Liver (tissue), 9 donors: ENCODE measurements around the gene PDE4D. TPM values are rescaled to one million over a fixed set of nuclear protein-coding genes. Genes with fewer than 3 reads are reported as not detected.

Experiments used
- DNase-seq: peaks from one replicate; pipeline ENCODE4 v3.0.0-alpha.2; 2017; ENCODE audit warnings: low spot score
- H3K27ac ChIP-seq, 2 donors: one replicate each; pipeline ENCODE4 v1.7.0; 2013; ENCODE audit warnings: inconsistent platforms in 2 of 2, low read length in 2 of 2, control low read depth in 1 of 2, low read depth in 1 of 2, mild to moderate bottlenecking in 1 of 2
- H3K27me3 ChIP-seq, 4 donors: one replicate each; pipeline versions ENCODE4 v1.6.1 to v1.7.0; 2013; ENCODE audit warnings: low read length in 3 of 4, inconsistent platforms in 1 of 4, mild to moderate bottlenecking in 1 of 4, moderate library complexity in 1 of 4; ENCODE audit not compliant: control insufficient read depth in 4 of 4, insufficient read depth in 4 of 4
- H3K36me3 ChIP-seq, 4 donors: one replicate each; pipeline versions ENCODE4 v1.6.1 to v1.7.0; 2013; ENCODE audit warnings: low read length in 3 of 4, mild to moderate bottlenecking in 3 of 4, low read depth in 1 of 4, moderate library complexity in 1 of 4; ENCODE audit not compliant: control insufficient read depth in 4 of 4, insufficient read depth in 3 of 4
- H3K4me1 ChIP-seq, 4 donors: one replicate each; pipeline versions ENCODE4 v1.6.1 to v1.7.0; 2013; ENCODE audit warnings: low read length in 3 of 4, mild to moderate bottlenecking in 3 of 4, moderate library complexity in 1 of 4; ENCODE audit not compliant: control insufficient read depth in 4 of 4, insufficient read depth in 4 of 4
- H3K4me3 ChIP-seq, 3 donors: one replicate each; pipeline versions ENCODE4 v1.6.1 to v1.7.0; 2013; ENCODE audit warnings: low read length in 3 of 3, control low read depth in 1 of 3, low read depth in 1 of 3, mild to moderate bottlenecking in 1 of 3
- H3K9ac ChIP-seq, 2 donors: one replicate each; pipeline ENCODE4 v1.7.0; 2013; ENCODE audit warnings: low read length in 2 of 2, mild to moderate bottlenecking in 2 of 2, moderate library complexity in 2 of 2, control low read depth in 1 of 2, low read depth in 1 of 2
- H3K9me3 ChIP-seq, 4 donors: one replicate each; pipeline versions ENCODE4 v1.6.1 to v1.7.0; 2013; ENCODE audit warnings: low read length in 3 of 4; ENCODE audit not compliant: control insufficient read depth in 4 of 4
- ATF3 ChIP-seq: IDR thresholded peaks from 2 replicates; pipeline ENCODE4 v1.6.1; 2016; ENCODE audit warnings: antibody characterized with exemption
- CTCF ChIP-seq: fragments of 150-350 bp; IDR thresholded peaks from 2 replicates; pipeline ENCODE4 v1.5.1; 2017; ENCODE audit warnings: improper control_type of control experiment, low read depth, low read length; ENCODE audit not compliant: missing input control
- EGR1 ChIP-seq, 2 donors: IDR thresholded peaks; 2 replicates each; pipeline ENCODE4 v1.6.1; 2016 to 2018; ENCODE audit warnings: antibody characterized with exemption in 2 of 2, low read depth in 2 of 2
- FOXA1 ChIP-seq: IDR thresholded peaks from 2 replicates; pipeline ENCODE4 v1.6.1; 2016; ENCODE audit warnings: antibody characterized with exemption
- FOXA2 ChIP-seq: IDR thresholded peaks from 2 replicates; pipeline ENCODE4 v1.6.1; 2016; ENCODE audit warnings: antibody characterized with exemption
- GABPA ChIP-seq, 2 donors: IDR thresholded peaks in 1 of 2; conservative IDR thresholded peaks in 1 of 2; 2 replicates each; pipeline ENCODE4 v1.6.1; 2016; ENCODE audit warnings: antibody characterized with exemption in 2 of 2, mild to moderate bottlenecking in 1 of 2, moderate library complexity in 1 of 2
- HNF4A ChIP-seq, 2 donors: conservative IDR thresholded peaks; 2 replicates each; pipeline ENCODE4 v1.6.1; 2016; ENCODE audit warnings: antibody characterized with exemption in 2 of 2, mild to moderate bottlenecking in 2 of 2
- HNF4G ChIP-seq: IDR thresholded peaks from 2 replicates; pipeline ENCODE4 v1.6.1; 2016; ENCODE audit warnings: antibody characterized with exemption
- JUND ChIP-seq, 2 donors: IDR thresholded peaks; 2 replicates each; pipeline ENCODE4 v1.6.1; 2016; ENCODE audit warnings: antibody characterized with exemption in 2 of 2
- NR2F2 ChIP-seq: IDR thresholded peaks from 2 replicates; pipeline ENCODE4 v1.6.1; 2016; ENCODE audit warnings: antibody characterized with exemption
- REST ChIP-seq: IDR thresholded peaks from 2 replicates; pipeline ENCODE4 v1.6.1; 2016; ENCODE audit warnings: antibody characterized with exemption, mild to moderate bottlenecking
- RXRA ChIP-seq, 2 donors: IDR thresholded peaks; 2 replicates each; pipeline ENCODE4 v1.6.1; 2017 to 2018; ENCODE audit warnings: antibody characterized with exemption in 2 of 2, mild to moderate bottlenecking in 1 of 2
- TAF1 ChIP-seq: conservative IDR thresholded peaks from 2 replicates; pipeline ENCODE4 v1.6.1; 2016; ENCODE audit warnings: antibody characterized with exemption, mild to moderate bottlenecking
- ZBTB33 ChIP-seq: IDR thresholded peaks from 2 replicates; pipeline ENCODE4 v1.6.1; 2016; ENCODE audit warnings: antibody characterized with exemption
- WGBS: extraction: QIAGEN DNeasy Blood & Tissue Kit; methylation state at CpG from one replicate; pipeline ENCODE4 v1.1.7; 2013; 5-methylcytosine and 5-hydroxymethylcytosine counted together
- polyA plus RNA-seq, 2 donors: library from polyadenylated mRNA; stranded (reverse) in 1 of 2; unstranded in 1 of 2; fragments of 200-250 nt in 1 of 2; fragments of >200 nt in 1 of 2; fragmentation: Nextera tagmentation in 1 of 2; extraction: Ambion mirVana in 1 of 2; gene quantifications; one replicate each; pipeline versions ENCODE4 v1.2.1 to v1.2.3, GENCODE V29; 2013 to 2015
- total RNA-seq, 2 donors: library from RNA; depleted of rRNA; stranded (reverse); fragments of >200 nt; gene quantifications; one replicate each; pipeline ENCODE4 v1.2.3, GENCODE V29; 2014
- donor health status: healthy.
- donor health status: healthy.
- donor health status: healthy.
- donor health status: healthy.
- donor health status: healthy.

PDE4D gene
- total and polyA plus RNA-seq, 4 donors: 0.67 to 11.9 (median 6.5) TPM

GRCh38 chr5:59198365-59198764 is 695.2 kb downstream of the PDE4D start (continued):
- no peak for TF ChIP-seq ZBTB33

GRCh38 chr5:59197911-59198310 is 695.6 kb downstream of the PDE4D start:
- Histone ChIP-seq H3K27me3 (no peaks in the 10 kb centered on the region), H3K4me3 (no peak overlapping the region), H3K9me3 (no peaks in the 10 kb centered on the region), H3K9ac (no peak overlapping the region), H3K4me1 (no peaks in the 10 kb centered on the region), H3K27ac (no peak overlapping the region), H3K36me3 (no peaks in the 10 kb centered on the region)
- WGBS: 72% methylated on average over 4 of the region's 4 CpGs
- DNase-seq: no peak
- no peak for TF ChIP-seq FOXA2
- no peak for TF ChIP-seq JUND (IDR thresholded peaks at IDR 0.05)
- no peak for TF ChIP-seq HNF4G
- no peak for TF ChIP-seq EGR1 (IDR thresholded peaks at IDR 0.05; ENCODE audit: low read depth in 2 of 2)
- TF ChIP-seq NR2F2: no peak
- TF ChIP-seq CTCF: no peak
- TF ChIP-seq FOXA1: no peak
- no peak for TF ChIP-seq ATF3
- no peak for TF ChIP-seq GABPA (IDR thresholded peaks at IDR 0.05 in 1 of 2, conservative IDR thresholded peaks at IDR 0.05 in 1 of 2)
- no peak for TF ChIP-seq REST
- TF ChIP-seq TAF1: no peak
- no peak for TF ChIP-seq HNF4A (conservative IDR thresholded peaks at IDR 0.05)
- no peak for TF ChIP-seq RXRA (IDR thresholded peaks at IDR 0.05)
